Transverse colon (tissue), 3 donors: ENCODE data around the gene SF3B4.
A peak's percentile ranks its signal among the peaks of the same experiment; 100 is the strongest.

Source experiments
- POLR2A ChIP-seq: fragments of 450-650 bp; IDR thresholded peaks from one replicate; pipeline ENCODE4 v1.6.1; 2016; ENCODE audit warnings: antibody characterized with exemption, mild to moderate bottlenecking, moderate library complexity
- TF ChIP-seq, protein P1 (sequence below), 5 experiments: fragments of 200-600 bp in 3 of 5; fragments of 450-650 bp in 2 of 5; sonication (generic) in 3 of 5; IDR thresholded peaks; 1 replicate in 2 of 5; 2 replicates in 3 of 5; pipeline ENCODE4 v1.5.1; 2016 to 2017; ENCODE audit warnings: antibody characterized with exemption in 5 of 5, inconsistent platforms in 3 of 5, mild to moderate bottlenecking in 2 of 5, moderate library complexity in 1 of 5

DNA sequence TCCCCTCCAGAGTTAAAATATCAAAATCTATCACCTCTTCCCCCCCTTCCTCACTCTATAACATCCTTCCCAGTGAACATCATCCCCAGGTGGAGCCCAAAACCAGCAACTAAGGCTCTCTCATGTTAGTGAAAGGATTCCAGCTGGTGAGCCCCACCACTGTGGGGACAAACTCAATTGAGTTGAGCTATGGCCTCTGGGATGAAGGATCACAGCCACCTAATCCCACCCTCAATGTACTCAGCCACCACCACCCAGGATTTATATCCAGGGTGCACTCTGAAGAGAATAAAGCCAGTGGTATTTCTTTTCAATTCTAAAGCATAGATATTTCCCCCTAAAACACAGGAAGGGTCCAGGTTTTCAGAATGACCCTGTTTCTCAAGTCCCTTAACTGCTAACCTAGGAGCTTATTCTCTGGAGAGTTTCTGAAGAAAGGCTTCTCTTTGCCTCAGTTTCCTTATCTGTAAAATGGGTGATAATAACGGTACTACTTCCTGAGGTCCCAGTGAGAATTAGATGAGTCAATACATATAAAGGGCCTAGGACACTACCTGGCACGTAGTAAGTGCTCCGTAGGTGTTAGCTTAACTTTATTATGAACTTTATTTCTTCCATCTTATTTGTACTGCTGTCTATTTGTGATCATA lies 43.9 kb downstream of the SF3B4 start:
- TF ChIP-seq, protein P1, sequence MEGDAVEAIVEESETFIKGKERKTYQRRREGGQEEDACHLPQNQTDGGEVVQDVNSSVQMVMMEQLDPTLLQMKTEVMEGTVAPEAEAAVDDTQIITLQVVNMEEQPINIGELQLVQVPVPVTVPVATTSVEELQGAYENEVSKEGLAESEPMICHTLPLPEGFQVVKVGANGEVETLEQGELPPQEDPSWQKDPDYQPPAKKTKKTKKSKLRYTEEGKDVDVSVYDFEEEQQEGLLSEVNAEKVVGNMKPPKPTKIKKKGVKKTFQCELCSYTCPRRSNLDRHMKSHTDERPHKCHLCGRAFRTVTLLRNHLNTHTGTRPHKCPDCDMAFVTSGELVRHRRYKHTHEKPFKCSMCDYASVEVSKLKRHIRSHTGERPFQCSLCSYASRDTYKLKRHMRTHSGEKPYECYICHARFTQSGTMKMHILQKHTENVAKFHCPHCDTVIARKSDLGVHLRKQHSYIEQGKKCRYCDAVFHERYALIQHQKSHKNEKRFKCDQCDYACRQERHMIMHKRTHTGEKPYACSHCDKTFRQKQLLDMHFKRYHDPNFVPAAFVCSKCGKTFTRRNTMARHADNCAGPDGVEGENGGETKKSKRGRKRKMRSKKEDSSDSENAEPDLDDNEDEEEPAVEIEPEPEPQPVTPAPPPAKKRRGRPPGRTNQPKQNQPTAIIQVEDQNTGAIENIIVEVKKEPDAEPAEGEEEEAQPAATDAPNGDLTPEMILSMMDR (IDR thresholded peaks at IDR 0.05) = no peak
- peak; percentile 36 for TF ChIP-seq POLR2A
